Transverse colon (tissue), 4 donors: Measurements from ENCODE around the gene ACAP2.

Experiments used
- POLR2A ChIP-seq: fragments of 450-650 bp; IDR thresholded peaks from one replicate; pipeline ENCODE4 v1.6.1; 2016; ENCODE audit warnings: antibody characterized with exemption, mild to moderate bottlenecking, moderate library complexity
- POLR2AphosphoS5 ChIP-seq, 3 donors: sonication (generic); formaldehyde crosslinking; IDR thresholded peaks; one replicate each; pipeline ENCODE4 v1.6.1; 2016; ENCODE audit warnings: antibody characterized with exemption in 3 of 3
- TF ChIP-seq, protein P1 (sequence below), 5 experiments: fragments of 200-600 bp in 3 of 5; fragments of 450-650 bp in 2 of 5; sonication (generic) in 3 of 5; IDR thresholded peaks; 1 replicate in 2 of 5; 2 replicates in 3 of 5; pipeline ENCODE4 v1.5.1; 2016 to 2017; ENCODE audit warnings: antibody characterized with exemption in 5 of 5, inconsistent platforms in 3 of 5, mild to moderate bottlenecking in 2 of 5, moderate library complexity in 1 of 5

DNA sequence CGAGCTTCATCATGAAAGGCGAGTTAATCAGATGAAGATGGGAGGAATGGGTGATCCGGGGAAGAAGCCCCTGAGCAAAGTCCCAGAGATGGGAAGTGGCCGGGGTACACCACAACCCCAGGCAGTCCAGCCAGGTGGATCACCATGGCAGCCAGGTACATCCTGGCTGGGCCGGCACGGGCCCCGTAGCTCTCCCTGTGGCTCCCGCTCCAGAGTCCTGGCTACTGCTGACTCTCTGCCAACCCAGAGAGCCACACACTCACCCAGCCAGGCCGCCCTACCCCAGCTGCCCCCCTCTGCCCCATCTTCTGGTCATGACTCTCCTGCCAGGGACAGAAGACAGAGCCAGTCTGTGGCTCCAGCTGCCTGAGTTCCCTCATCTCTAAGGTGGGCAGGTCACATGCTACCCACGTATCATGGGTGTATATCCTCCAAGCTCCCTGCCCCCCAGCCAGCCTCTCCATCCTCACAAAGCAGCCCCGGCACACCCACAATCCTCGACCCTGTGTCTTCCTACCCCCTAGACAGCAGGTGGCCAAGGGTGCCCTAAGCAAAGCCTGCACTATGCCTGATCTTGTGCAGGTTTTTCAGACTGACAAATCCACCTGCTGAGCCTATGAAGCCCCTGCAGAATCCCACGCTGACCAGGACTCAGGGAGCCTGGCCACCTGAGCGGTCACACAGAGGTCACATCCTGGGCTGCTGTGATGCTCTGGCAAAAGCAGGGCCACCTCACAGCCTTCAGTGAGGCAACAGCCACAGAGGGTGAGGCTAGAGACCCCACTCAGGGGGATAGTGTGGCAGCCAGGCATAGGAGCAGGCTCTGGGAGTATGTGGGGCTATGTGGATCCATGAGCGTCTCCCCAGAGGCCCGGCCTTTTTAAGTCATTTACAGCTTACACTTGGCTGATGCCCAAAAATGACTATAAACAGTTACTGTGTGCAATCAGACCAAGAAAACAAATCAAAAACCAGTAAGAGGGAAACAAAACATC is 185.1 kb downstream of the ACAP2 start:
- TF ChIP-seq, protein P1, sequence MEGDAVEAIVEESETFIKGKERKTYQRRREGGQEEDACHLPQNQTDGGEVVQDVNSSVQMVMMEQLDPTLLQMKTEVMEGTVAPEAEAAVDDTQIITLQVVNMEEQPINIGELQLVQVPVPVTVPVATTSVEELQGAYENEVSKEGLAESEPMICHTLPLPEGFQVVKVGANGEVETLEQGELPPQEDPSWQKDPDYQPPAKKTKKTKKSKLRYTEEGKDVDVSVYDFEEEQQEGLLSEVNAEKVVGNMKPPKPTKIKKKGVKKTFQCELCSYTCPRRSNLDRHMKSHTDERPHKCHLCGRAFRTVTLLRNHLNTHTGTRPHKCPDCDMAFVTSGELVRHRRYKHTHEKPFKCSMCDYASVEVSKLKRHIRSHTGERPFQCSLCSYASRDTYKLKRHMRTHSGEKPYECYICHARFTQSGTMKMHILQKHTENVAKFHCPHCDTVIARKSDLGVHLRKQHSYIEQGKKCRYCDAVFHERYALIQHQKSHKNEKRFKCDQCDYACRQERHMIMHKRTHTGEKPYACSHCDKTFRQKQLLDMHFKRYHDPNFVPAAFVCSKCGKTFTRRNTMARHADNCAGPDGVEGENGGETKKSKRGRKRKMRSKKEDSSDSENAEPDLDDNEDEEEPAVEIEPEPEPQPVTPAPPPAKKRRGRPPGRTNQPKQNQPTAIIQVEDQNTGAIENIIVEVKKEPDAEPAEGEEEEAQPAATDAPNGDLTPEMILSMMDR (IDR thresholded peaks at IDR 0.05), result no peak
- TF ChIP-seq POLR2A (no peak), POLR2AphosphoS5 (IDR thresholded peaks at IDR 0.05) (no peak)
